IPS-18c (cell line): ENCODE measurements around the gene NT5DC3.

Experiments
- H3K4me3 ChIP-seq: 2 replicates; pipeline ENCODE4 v1.7.0; 2013; ENCODE audit warnings: low read depth, mild to moderate bottlenecking, low read length, moderate library complexity; ENCODE audit not compliant: insufficient read depth
- H3K9me3 ChIP-seq: one replicate; pipeline ENCODE4 v1.6.1; 2013; ENCODE audit warnings: mild to moderate bottlenecking, low read length, moderate library complexity; ENCODE audit not compliant: control insufficient read depth, insufficient read depth

Gene NT5DC3

GRCh38 chr12:103803847-103804246, 37.2 kb downstream of the NT5DC3 start:
- no peaks in the 10 kb centered on the region for H3K9me3 ChIP-seq
- H3K4me3 ChIP-seq, result no peak overlapping the region

GRCh38 chr12:103802586-103802886, 38.5 kb downstream of the NT5DC3 start:
- Histone ChIP-seq H3K9me3 (no peaks in the 10 kb centered on the region), H3K4me3 (no peak overlapping the region)

GRCh38 chr12:103801709-103802585, 39.1 kb downstream of the NT5DC3 start:
- Histone ChIP-seq H3K4me3 (no peak overlapping the region), H3K9me3 (no peaks in the 10 kb centered on the region)

GRCh38 chr12:103799857-103800771, 40.9 kb downstream of the NT5DC3 start:
- Histone ChIP-seq H3K4me3 (no peak overlapping the region), H3K9me3 (no peaks in the 10 kb centered on the region)

GRCh38 chr12:103799504-103799856, 41.6 kb downstream of the NT5DC3 start:
- H3K4me3 ChIP-seq, result no peak overlapping the region
- H3K9me3 ChIP-seq, result no peaks in the 10 kb centered on the region

GRCh38 chr12:103798586-103798985, 42.4 kb downstream of the NT5DC3 start:
- Histone ChIP-seq H3K4me3 (no peak overlapping the region), H3K9me3 (peaks cover under 1% of the 10 kb centered on the region)

- Histone ChIP-seq H3K4me3 (no peak overlapping the region), H3K9me3 (peaks cover 6% of the 10 kb centered on the region)
Observed at GRCh38 chr12:103794309-103795213, 46.5 kb downstream of the NT5DC3 start.

- Histone ChIP-seq H3K9me3 (peaks cover 6% of the 10 kb centered on the region), H3K4me3 (no peak overlapping the region)
Observed at GRCh38 chr12:103793512-103794045, 47.5 kb downstream of the NT5DC3 start.

GRCh38 chr12:103793046-103793445, 48.0 kb downstream of the NT5DC3 start:
- Histone ChIP-seq H3K9me3 (peaks cover 6% of the 10 kb centered on the region), H3K4me3 (no peak overlapping the region)

- peaks cover 6% of the 10 kb centered on the region for H3K9me3 ChIP-seq
- H3K4me3 ChIP-seq, result no peak overlapping the region
Observed at GRCh38 chr12:103791350-103791920, 49.6 kb downstream of the NT5DC3 start.

GRCh38 chr12:103786201-103786600, 54.8 kb downstream of the NT5DC3 start:
- H3K4me3 ChIP-seq, result no peak overlapping the region
- H3K9me3 ChIP-seq, result peaks cover under 1% of the 10 kb centered on the region

GRCh38 chr12:103785243-103786031, 55.6 kb downstream of the NT5DC3 start:
- Histone ChIP-seq H3K9me3 (no peaks in the 10 kb centered on the region), H3K4me3 (no peak overlapping the region)

GRCh38 chr12:103783744-103784664, 57.0 kb downstream of the NT5DC3 start:
- Histone ChIP-seq H3K9me3 (no peaks in the 10 kb centered on the region), H3K4me3 (no peak overlapping the region)

GRCh38 chr12:103782399-103782798, 58.6 kb downstream of the NT5DC3 start:
- no peak overlapping the region for H3K4me3 ChIP-seq
- H3K9me3 ChIP-seq, result no peaks in the 10 kb centered on the region

- H3K9me3 ChIP-seq, result no peaks in the 10 kb centered on the region
- H3K4me3 ChIP-seq, result no peak overlapping the region
Observed at GRCh38 chr12:103780992-103781391, 60.0 kb downstream of the NT5DC3 start.
